ENCODE results near the gene BUB1B.

BUB1B gene

DNA sequence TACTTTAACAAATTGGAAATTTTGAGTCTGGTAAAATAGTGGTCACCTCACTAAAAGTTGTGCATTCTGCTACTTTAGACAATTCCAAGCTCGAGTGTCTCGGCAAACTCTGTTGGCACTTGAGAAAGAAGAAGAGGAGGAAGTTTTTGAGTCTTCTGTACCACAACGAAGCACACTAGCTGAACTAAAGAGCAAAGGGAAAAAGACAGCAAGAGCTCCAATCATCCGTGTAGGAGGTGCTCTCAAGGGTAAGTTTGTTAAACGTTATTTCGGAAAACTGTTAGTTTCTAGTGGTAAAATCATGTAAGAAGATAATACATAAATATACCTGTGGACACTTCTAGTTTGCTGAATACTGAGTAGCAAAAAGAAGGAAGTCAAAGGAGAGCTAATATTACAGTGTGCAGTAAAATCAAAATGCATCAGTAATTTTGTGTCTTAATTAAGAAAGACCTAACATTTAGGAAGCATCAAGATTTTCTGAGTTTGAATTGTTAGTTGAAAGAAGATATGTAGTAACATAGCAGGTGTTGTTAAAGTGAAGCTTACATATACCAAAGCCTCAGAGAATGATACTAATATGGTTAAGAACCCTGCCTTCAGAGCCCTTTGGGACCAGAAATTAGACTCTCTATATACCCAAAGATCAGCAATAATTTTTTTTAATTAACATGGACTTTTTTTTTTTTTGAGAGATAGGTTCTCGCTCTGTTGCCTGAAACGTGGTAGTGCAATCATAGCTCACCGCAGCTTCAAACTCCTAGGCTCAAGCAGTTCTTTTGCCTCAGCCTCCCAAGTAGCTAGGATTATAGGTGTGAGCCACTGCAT lies 23.0 kb downstream of the BUB1B start:
- CTCF ChIA-PET: interaction anchor here (0.6 to 4.6 kb wide), 11 partner anchors 9 to 138 kb away, joined by 3 to 19 read pairs (median 4); partner anchors contain the start of gene BUB1B
- TF ChIP-seq, protein P1, sequence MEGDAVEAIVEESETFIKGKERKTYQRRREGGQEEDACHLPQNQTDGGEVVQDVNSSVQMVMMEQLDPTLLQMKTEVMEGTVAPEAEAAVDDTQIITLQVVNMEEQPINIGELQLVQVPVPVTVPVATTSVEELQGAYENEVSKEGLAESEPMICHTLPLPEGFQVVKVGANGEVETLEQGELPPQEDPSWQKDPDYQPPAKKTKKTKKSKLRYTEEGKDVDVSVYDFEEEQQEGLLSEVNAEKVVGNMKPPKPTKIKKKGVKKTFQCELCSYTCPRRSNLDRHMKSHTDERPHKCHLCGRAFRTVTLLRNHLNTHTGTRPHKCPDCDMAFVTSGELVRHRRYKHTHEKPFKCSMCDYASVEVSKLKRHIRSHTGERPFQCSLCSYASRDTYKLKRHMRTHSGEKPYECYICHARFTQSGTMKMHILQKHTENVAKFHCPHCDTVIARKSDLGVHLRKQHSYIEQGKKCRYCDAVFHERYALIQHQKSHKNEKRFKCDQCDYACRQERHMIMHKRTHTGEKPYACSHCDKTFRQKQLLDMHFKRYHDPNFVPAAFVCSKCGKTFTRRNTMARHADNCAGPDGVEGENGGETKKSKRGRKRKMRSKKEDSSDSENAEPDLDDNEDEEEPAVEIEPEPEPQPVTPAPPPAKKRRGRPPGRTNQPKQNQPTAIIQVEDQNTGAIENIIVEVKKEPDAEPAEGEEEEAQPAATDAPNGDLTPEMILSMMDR (IDR thresholded peaks at IDR 0.05; ENCODE audit: control extremely low read depth, extremely low read depth, low read depth, missing control alignments): no peak
- POLR2A ChIA-PET: interaction anchor here (1.1 kb wide), 1 partner anchor 77 kb away, joined by 3 read pairs; no protein-coding TSS in a partner anchor
- no peak for DNase-seq (ENCODE audit: extremely low spot score)

DNA sequence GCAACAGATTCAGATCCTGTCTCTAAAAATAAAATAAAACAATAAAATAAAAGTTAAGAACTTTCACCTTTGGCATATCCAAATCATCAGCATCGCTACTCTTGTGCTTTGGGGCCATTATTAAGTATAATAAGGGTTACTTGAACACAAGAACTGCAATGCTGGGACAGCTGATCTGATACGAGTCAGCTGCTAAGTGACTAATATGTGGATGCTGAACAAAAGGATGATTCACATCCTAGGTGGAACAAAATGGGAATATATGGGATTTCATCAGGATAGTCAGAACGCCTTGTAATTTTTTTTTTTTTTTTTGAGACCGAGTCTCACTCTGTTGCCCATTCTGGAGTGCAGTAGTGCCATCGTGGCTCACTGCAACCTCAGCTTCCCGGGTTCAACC lies 29.7 kb downstream of the BUB1B start:
- TF ChIP-seq, protein P1 (IDR thresholded peaks at IDR 0.05; ENCODE audit: control extremely low read depth, extremely low read depth, low read depth, missing control alignments): no peak
- CTCF ChIA-PET: no interaction called here
- POLR2A ChIA-PET: no interaction called here
- DNase-seq (ENCODE audit: extremely low spot score): no peak

DNA sequence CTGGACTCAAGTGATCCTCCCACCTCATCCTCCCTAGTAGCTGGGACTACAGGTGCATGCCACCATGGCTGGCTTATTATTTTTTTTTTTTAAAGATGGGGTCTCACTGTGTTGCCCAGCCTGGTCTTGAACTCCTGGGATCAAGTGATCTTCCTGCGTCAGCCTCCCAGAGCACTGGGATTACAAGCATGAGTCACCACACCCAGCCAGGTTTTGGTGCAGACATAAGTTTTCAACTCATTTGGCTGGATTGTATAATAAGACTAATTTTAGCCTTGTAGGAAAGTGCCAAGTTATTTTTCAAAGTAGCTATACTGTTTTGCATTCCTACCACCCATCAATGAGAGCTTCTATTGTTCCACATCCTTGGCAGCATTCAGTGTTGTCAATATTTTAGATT lies 32.1 kb downstream of the BUB1B start:
- ChIA-PET POLR2A (no interaction called here), CTCF (interaction anchor here (0.8 kb wide), 1 partner anchor 54 kb away, joined by 3 read pairs; no protein-coding TSS in a partner anchor)
- no peak for DNase-seq (ENCODE audit: extremely low spot score)
- TF ChIP-seq, protein P1 (IDR thresholded peaks at IDR 0.05; ENCODE audit: control extremely low read depth, extremely low read depth, low read depth, missing control alignments): no peak

DNA sequence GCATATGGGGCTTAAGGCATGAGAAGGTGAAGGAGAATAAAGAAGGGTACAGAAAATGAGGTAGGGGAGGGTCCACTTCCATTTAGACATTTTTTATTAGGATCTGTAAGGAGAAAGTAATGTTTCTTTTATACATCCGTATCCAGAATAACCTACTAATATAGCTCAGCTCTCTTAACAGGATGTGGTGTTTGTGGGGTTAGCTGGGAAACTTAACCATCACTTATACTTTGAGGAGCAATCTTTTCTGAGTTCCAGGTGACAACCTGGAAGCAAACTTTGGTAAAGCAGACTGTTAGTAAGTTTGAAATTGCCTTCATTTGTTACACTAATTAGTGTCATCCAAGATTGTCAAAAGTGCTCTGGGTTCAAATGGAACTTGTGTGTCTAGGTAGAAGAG lies 36.6 kb downstream of the BUB1B start:
- CTCF ChIA-PET: interaction anchor here (1.4 to 9.0 kb wide), 7 partner anchors 9 to 140 kb away, joined by 3 to 47 read pairs (median 4); no protein-coding TSS in a partner anchor

DNA sequence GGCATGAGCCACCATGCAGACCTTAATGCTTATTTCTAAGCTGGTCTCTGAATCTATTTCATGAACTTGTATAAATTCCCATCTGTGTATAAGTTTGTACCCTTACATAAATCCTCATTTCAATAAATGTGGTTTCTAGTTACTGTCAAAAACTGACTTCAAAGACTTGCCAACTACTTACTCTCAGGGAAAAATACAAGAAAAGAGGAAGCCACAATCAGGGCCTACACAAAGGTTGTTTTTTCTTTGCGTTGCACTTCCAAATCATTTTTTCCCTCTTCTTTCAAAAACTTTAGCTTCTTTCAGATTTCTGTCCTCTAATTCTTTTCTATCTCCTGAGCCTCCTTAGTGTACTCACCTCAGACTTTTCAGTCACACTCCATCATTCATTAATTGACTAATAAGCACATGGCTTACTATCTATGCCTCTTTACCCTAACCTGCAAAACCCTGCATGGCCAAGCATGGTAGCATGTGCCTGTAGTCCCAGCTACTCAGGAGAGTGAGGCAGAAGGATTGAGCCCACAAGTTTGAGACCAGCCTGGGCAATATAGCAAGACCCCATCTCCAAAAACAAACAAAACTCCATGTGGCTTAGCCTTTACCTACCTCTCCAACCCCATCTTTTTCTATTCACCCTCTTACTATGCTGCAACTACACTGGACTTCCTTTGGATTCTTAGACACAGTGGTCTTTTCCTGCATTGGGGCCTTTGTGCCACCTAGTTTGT lies 37.7 kb downstream of the BUB1B start:
- ChIA-PET POLR2A (no interaction called here), CTCF (interaction anchor here (1.0 to 9.0 kb wide), 11 partner anchors 8 to 151 kb away, joined by 3 to 47 read pairs (median 4); no protein-coding TSS in a partner anchor)
- DNase-seq (ENCODE audit: extremely low spot score): no peak
- TF ChIP-seq, protein P1 (IDR thresholded peaks at IDR 0.05; ENCODE audit: control extremely low read depth, extremely low read depth, low read depth, missing control alignments): no peak

More for the DNA sequence above, 36.6 kb downstream of the BUB1B start:
- POLR2A ChIA-PET: no interaction called here
- DNase-seq (ENCODE audit: extremely low spot score): no peak
- TF ChIP-seq, protein P1 (IDR thresholded peaks at IDR 0.05; ENCODE audit: control extremely low read depth, extremely low read depth, low read depth, missing control alignments): no peak

DNA sequence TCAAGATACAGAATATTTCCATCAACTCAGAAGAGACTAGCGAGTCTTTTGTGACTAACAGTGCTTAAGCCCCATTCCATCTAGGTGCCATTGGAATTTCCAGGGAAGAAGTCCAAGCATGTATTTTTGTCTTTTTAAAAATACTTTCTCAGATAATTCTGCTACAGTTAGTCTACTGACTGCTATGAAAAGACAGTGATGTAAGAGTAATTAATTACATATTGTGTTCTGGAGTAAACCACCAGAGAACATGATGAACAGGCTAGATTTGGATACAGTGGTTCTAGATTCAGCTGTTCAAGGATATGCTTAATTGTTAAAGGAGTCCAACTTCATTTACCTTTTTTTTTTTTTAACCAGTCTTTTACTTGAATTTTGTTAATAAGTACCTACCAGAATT lies 43.2 kb downstream of the BUB1B start:
- ChIA-PET POLR2A (interaction anchor here (0.7 kb wide), 1 partner anchor 9 kb away, joined by 7 read pairs; no protein-coding TSS in a partner anchor), CTCF (interaction anchor here (1.1 to 9.0 kb wide), 5 partner anchors 13 to 157 kb away, joined by 3 to 47 read pairs (median 4); no protein-coding TSS in a partner anchor)

More for the DNA sequence above, 43.2 kb downstream of the BUB1B start:
- no peak for DNase-seq (ENCODE audit: extremely low spot score)
- TF ChIP-seq, protein P1 (IDR thresholded peaks at IDR 0.05; ENCODE audit: control extremely low read depth, extremely low read depth, low read depth, missing control alignments): no peak

All from GM10248 (cell line).